ENCODE data around the gene SLC25A19. TPM values are rescaled to one million over a fixed set of nuclear protein-coding genes. Genes with fewer than 3 reads are reported as not detected.

SLC25A19 gene
- 100 to 1,000 TPM; 103 to 107 TPM for total RNA-seq

- peak; percentile 98 for DNase-seq
- H3K36me3 Mint-ChIP-seq: peaks cover 16% of the 10 kb centered on the region
- no peaks in the 10 kb centered on the region for H3K9me3 Mint-ChIP-seq
- peaks cover 20% of the 10 kb centered on the region for H3K4me1 Mint-ChIP-seq
- peak within 1 kb of the TSS; percentile 100 for H3K27ac Mint-ChIP-seq
- H3K27me3 Mint-ChIP-seq: peaks cover 4% of the 10 kb centered on the region
- H3K4me3 Mint-ChIP-seq: peak within 1 kb of the TSS; percentile 92
Measured at GRCh38 chr17:75289115-75289831, at the start of gene SLC25A19. Gene SLC25A19 (minus strand): TSS chr17:75289433. CDS start chr17:75286764, 2,669 bp downstream.

- H3K27me3 Mint-ChIP-seq: no peaks in the 10 kb centered on the region
- DNase-seq: no peak
- H3K9me3 Mint-ChIP-seq: peaks cover 2% of the 10 kb centered on the region
- H3K4me3 Mint-ChIP-seq: peak overlapping the region; percentile 62
- peaks cover 13% of the 10 kb centered on the region for H3K36me3 Mint-ChIP-seq
- peaks cover 70% of the 10 kb centered on the region for H3K4me1 Mint-ChIP-seq
- H3K27ac Mint-ChIP-seq: peak overlapping the region; percentile 87
Measured at GRCh38 chr17:75338335-75338734, 49.1 kb upstream of the SLC25A19 start.

GRCh38 chr17:75335315-75335714 is 46.1 kb upstream of the SLC25A19 start:
- no peak overlapping the region for H3K27ac Mint-ChIP-seq
- H3K27me3 Mint-ChIP-seq: no peaks in the 10 kb centered on the region
- peaks cover 2% of the 10 kb centered on the region for H3K9me3 Mint-ChIP-seq
- H3K36me3 Mint-ChIP-seq: peaks cover 29% of the 10 kb centered on the region
- no peak for DNase-seq
- H3K4me3 Mint-ChIP-seq: no peak overlapping the region
- peaks cover 69% of the 10 kb centered on the region for H3K4me1 Mint-ChIP-seq

GRCh38 chr17:75334723-75335122 is 45.5 kb upstream of the SLC25A19 start:
- DNase-seq: no peak
- peaks cover 70% of the 10 kb centered on the region for H3K4me1 Mint-ChIP-seq
- no peak overlapping the region for H3K4me3 Mint-ChIP-seq
- no peaks in the 10 kb centered on the region for H3K9me3 Mint-ChIP-seq
- H3K27me3 Mint-ChIP-seq: no peaks in the 10 kb centered on the region
- peak overlapping the region; percentile 20 for H3K27ac Mint-ChIP-seq
- H3K36me3 Mint-ChIP-seq: peaks cover 28% of the 10 kb centered on the region

- no peaks in the 10 kb centered on the region for H3K27me3 Mint-ChIP-seq
- H3K9me3 Mint-ChIP-seq: no peaks in the 10 kb centered on the region
Measured at GRCh38 chr17:75331671-75332070, 42.4 kb upstream of the SLC25A19 start.

GRCh38 chr17:75327757-75328156 is 38.5 kb upstream of the SLC25A19 start:
- Mint-ChIP-seq H3K9me3 (no peaks in the 10 kb centered on the region), H3K4me3 (no peak overlapping the region), H3K27me3 (no peaks in the 10 kb centered on the region), H3K36me3 (peaks cover 28% of the 10 kb centered on the region), H3K27ac (no peak overlapping the region), H3K4me1 (peaks cover 66% of the 10 kb centered on the region)
- DNase-seq: no peak

More at GRCh38 chr17:75331671-75332070, 42.4 kb upstream of the SLC25A19 start:
- peaks cover 25% of the 10 kb centered on the region for H3K36me3 Mint-ChIP-seq
- H3K4me3 Mint-ChIP-seq: no peak overlapping the region
- no peak overlapping the region for H3K27ac Mint-ChIP-seq
- DNase-seq: no peak
- peaks cover 66% of the 10 kb centered on the region for H3K4me1 Mint-ChIP-seq

GRCh38 chr17:75326226-75326848 is 37.1 kb upstream of the SLC25A19 start:
- Mint-ChIP-seq H3K27ac (peak overlapping the region; percentile 66), H3K27me3 (no peaks in the 10 kb centered on the region), H3K9me3 (no peaks in the 10 kb centered on the region), H3K4me3 (no peak overlapping the region), H3K36me3 (peaks cover 28% of the 10 kb centered on the region), H3K4me1 (peaks cover 54% of the 10 kb centered on the region)
- no peak for DNase-seq

- Mint-ChIP-seq H3K36me3 (peaks cover 30% of the 10 kb centered on the region), H3K27me3 (no peaks in the 10 kb centered on the region), H3K9me3 (no peaks in the 10 kb centered on the region), H3K27ac (peak overlapping the region; percentile 66), H3K4me3 (no peak overlapping the region), H3K4me1 (peaks cover 49% of the 10 kb centered on the region)
- DNase-seq: no peak
Measured at GRCh38 chr17:75325827-75326225, 36.6 kb upstream of the SLC25A19 start.

GRCh38 chr17:75325348-75325747 is 36.1 kb upstream of the SLC25A19 start:
- Mint-ChIP-seq H3K4me3 (no peak overlapping the region), H3K36me3 (peaks cover 26% of the 10 kb centered on the region), H3K4me1 (peaks cover 44% of the 10 kb centered on the region), H3K9me3 (no peaks in the 10 kb centered on the region), H3K27me3 (no peaks in the 10 kb centered on the region), H3K27ac (peak overlapping the region; percentile 66)
- no peak for DNase-seq

GRCh38 chr17:75321506-75321905 is 32.3 kb upstream of the SLC25A19 start:
- no peak for DNase-seq

GRCh38 chr17:75319904-75320691 is 30.9 kb upstream of the SLC25A19 start:
- Mint-ChIP-seq H3K27ac (peak overlapping the region; percentile 16), H3K9me3 (no peaks in the 10 kb centered on the region), H3K27me3 (no peaks in the 10 kb centered on the region), H3K4me1 (peaks cover 26% of the 10 kb centered on the region), H3K4me3 (no peak overlapping the region), H3K36me3 (peaks cover 29% of the 10 kb centered on the region)
- no peak for DNase-seq

More at GRCh38 chr17:75321506-75321905, 32.3 kb upstream of the SLC25A19 start:
- Mint-ChIP-seq H3K27me3 (no peaks in the 10 kb centered on the region), H3K27ac (no peak overlapping the region), H3K4me3 (no peak overlapping the region), H3K9me3 (no peaks in the 10 kb centered on the region), H3K4me1 (peaks cover 30% of the 10 kb centered on the region), H3K36me3 (peaks cover 32% of the 10 kb centered on the region)

- H3K27me3 Mint-ChIP-seq: no peaks in the 10 kb centered on the region
- DNase-seq: no peak
- H3K4me3 Mint-ChIP-seq: no peak overlapping the region
- peaks cover 25% of the 10 kb centered on the region for H3K4me1 Mint-ChIP-seq
- peak overlapping the region; percentile 42 for H3K27ac Mint-ChIP-seq
- H3K9me3 Mint-ChIP-seq: no peaks in the 10 kb centered on the region
- H3K36me3 Mint-ChIP-seq: peaks cover 26% of the 10 kb centered on the region
Measured at GRCh38 chr17:75318615-75319222, 29.5 kb upstream of the SLC25A19 start.

- Mint-ChIP-seq H3K36me3 (peaks cover 22% of the 10 kb centered on the region), H3K9me3 (no peaks in the 10 kb centered on the region), H3K4me1 (peaks cover 23% of the 10 kb centered on the region), H3K27me3 (no peaks in the 10 kb centered on the region), H3K4me3 (no peak overlapping the region), H3K27ac (peak overlapping the region; percentile 38)
- DNase-seq: no peak
Measured at GRCh38 chr17:75318211-75318610, 29.0 kb upstream of the SLC25A19 start.

GRCh38 chr17:75317671-75318070 is 28.4 kb upstream of the SLC25A19 start:
- Mint-ChIP-seq H3K4me3 (no peak overlapping the region), H3K27me3 (no peaks in the 10 kb centered on the region), H3K9me3 (no peaks in the 10 kb centered on the region), H3K4me1 (peaks cover 21% of the 10 kb centered on the region), H3K36me3 (peaks cover 20% of the 10 kb centered on the region), H3K27ac (peak overlapping the region; percentile 38)
- no peak for DNase-seq

- peak overlapping the region; percentile 84 for H3K27ac Mint-ChIP-seq
- H3K36me3 Mint-ChIP-seq: peaks cover 14% of the 10 kb centered on the region
- peaks cover 27% of the 10 kb centered on the region for H3K4me1 Mint-ChIP-seq
- no peaks in the 10 kb centered on the region for H3K9me3 Mint-ChIP-seq
- DNase-seq: no peak
- H3K4me3 Mint-ChIP-seq: no peak overlapping the region
- H3K27me3 Mint-ChIP-seq: no peaks in the 10 kb centered on the region
Measured at GRCh38 chr17:75316253-75316652, 27.0 kb upstream of the SLC25A19 start.

Measured in activated naive CD8-positive, alpha-beta T cell treated with anti-CD3 and anti-CD28 coated beads for 36 hours (primary cell).